Ishikawa (cell line): ENCODE results near the gene POLR2L.

Experiments
- CEBPB ChIP-seq: IDR thresholded peaks from 2 replicates; pipeline ENCODE4 v1.6.1; 2012
- CREB1 ChIP-seq: IDR thresholded peaks from 2 replicates; pipeline ENCODE4 v1.6.1; 2012; ENCODE audit warnings: low read depth
- EGR1 ChIP-seq: IDR thresholded peaks from 2 replicates; pipeline ENCODE4 v1.6.1; 2012
- EP300 ChIP-seq: IDR thresholded peaks from 2 replicates; pipeline ENCODE4 v1.6.1; 2012; ENCODE audit warnings: borderline replicate concordance
- FOXM1 ChIP-seq: IDR thresholded peaks from 2 replicates; pipeline ENCODE4 v1.6.1; 2012; ENCODE audit warnings: low read depth, borderline replicate concordance
- MAX ChIP-seq: IDR thresholded peaks from 2 replicates; pipeline ENCODE4 v1.6.1; 2012
- NFIC ChIP-seq: IDR thresholded peaks from 2 replicates; pipeline ENCODE4 v1.6.1; 2012
- RAD21 ChIP-seq: IDR thresholded peaks from 2 replicates; pipeline ENCODE4 v1.6.1; 2012; ENCODE audit warnings: low read depth
- TAF1 ChIP-seq: IDR thresholded peaks from 2 replicates; pipeline ENCODE4 v1.6.1; 2012; ENCODE audit warnings: low read depth, mild to moderate bottlenecking
- TCF12 ChIP-seq: IDR thresholded peaks from 2 replicates; pipeline ENCODE4 v1.6.1; 2012; ENCODE audit warnings: low read depth
- TEAD4 ChIP-seq: IDR thresholded peaks from 2 replicates; pipeline ENCODE4 v1.6.1; 2012
- USF1 ChIP-seq: IDR thresholded peaks from 2 replicates; pipeline ENCODE4 v1.6.1; 2012
- YY1 ChIP-seq: IDR thresholded peaks from 2 replicates; pipeline ENCODE4 v1.6.1; 2012; ENCODE audit warnings: low read depth
- ZBTB7A ChIP-seq: IDR thresholded peaks from 2 replicates; pipeline ENCODE4 v1.6.1; 2012; ENCODE audit warnings: low read depth
- TF ChIP-seq, protein P1 (sequence below): IDR thresholded peaks from 2 replicates; pipeline ENCODE4 v1.6.1; 2012; ENCODE audit warnings: low read depth, mild to moderate bottlenecking

POLR2L gene

DNA sequence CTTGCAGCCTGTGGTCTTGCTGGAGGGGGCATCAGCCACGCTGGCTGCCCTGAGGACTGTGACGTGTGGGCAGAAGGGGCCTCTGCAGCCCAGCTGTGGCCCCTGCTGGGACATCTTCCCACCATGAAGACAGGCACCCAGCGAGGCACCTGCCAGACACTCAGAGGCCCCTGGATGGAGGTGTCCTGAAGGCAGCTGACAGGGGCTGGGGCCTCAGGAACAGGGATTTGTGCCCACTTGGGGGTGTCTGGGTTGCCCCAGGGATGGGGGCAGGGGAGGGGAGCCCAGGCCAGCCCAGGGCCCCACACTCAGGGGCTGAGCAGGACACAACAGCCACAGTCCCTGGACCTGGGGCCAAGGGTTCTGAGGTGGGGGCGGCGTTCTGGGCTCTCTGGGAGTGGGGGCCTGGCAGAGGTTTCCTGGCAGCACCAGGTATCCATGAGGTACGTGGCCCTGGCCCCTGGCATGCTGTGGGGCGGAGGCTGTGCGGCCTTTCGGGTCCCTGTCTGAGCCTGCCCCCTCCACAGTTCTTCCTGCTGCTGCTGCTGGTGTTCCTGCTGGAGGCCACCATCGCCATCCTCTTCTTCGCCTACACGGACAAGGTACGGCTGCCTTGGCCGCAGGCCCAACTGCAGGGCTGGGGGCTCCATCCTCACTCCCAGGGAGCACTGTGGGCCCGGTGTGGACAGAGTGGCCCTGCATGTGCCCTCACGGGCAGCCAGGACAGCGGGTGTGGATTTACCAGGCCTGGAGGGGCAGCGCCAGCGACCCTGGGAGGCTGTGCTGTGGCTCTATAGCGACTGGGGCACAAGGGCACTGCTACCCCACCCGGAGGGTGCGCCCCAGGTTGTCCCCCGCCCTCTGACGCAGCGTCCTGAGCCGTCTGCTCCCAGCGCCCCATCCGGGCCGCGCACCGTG, 21.8 kb upstream of the POLR2L start:
- no peak for TF ChIP-seq TEAD4
- no peak for TF ChIP-seq EGR1
- no peak for TF ChIP-seq YY1
- no peak for TF ChIP-seq CREB1
- TF ChIP-seq FOXM1, result no peak
- no peak for TF ChIP-seq MAX
- no peak for TF ChIP-seq USF1
- TF ChIP-seq, protein P1, sequence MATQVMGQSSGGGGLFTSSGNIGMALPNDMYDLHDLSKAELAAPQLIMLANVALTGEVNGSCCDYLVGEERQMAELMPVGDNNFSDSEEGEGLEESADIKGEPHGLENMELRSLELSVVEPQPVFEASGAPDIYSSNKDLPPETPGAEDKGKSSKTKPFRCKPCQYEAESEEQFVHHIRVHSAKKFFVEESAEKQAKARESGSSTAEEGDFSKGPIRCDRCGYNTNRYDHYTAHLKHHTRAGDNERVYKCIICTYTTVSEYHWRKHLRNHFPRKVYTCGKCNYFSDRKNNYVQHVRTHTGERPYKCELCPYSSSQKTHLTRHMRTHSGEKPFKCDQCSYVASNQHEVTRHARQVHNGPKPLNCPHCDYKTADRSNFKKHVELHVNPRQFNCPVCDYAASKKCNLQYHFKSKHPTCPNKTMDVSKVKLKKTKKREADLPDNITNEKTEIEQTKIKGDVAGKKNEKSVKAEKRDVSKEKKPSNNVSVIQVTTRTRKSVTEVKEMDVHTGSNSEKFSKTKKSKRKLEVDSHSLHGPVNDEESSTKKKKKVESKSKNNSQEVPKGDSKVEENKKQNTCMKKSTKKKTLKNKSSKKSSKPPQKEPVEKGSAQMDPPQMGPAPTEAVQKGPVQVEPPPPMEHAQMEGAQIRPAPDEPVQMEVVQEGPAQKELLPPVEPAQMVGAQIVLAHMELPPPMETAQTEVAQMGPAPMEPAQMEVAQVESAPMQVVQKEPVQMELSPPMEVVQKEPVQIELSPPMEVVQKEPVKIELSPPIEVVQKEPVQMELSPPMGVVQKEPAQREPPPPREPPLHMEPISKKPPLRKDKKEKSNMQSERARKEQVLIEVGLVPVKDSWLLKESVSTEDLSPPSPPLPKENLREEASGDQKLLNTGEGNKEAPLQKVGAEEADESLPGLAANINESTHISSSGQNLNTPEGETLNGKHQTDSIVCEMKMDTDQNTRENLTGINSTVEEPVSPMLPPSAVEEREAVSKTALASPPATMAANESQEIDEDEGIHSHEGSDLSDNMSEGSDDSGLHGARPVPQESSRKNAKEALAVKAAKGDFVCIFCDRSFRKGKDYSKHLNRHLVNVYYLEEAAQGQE, result no peak
- no peak for TF ChIP-seq EP300
- no peak for TF ChIP-seq CEBPB
- TF ChIP-seq TAF1, result no peak
- TF ChIP-seq RAD21, result no peak
- TF ChIP-seq TCF12, result no peak
- TF ChIP-seq ZBTB7A, result no peak
- TF ChIP-seq NFIC, result no peak

DNA sequence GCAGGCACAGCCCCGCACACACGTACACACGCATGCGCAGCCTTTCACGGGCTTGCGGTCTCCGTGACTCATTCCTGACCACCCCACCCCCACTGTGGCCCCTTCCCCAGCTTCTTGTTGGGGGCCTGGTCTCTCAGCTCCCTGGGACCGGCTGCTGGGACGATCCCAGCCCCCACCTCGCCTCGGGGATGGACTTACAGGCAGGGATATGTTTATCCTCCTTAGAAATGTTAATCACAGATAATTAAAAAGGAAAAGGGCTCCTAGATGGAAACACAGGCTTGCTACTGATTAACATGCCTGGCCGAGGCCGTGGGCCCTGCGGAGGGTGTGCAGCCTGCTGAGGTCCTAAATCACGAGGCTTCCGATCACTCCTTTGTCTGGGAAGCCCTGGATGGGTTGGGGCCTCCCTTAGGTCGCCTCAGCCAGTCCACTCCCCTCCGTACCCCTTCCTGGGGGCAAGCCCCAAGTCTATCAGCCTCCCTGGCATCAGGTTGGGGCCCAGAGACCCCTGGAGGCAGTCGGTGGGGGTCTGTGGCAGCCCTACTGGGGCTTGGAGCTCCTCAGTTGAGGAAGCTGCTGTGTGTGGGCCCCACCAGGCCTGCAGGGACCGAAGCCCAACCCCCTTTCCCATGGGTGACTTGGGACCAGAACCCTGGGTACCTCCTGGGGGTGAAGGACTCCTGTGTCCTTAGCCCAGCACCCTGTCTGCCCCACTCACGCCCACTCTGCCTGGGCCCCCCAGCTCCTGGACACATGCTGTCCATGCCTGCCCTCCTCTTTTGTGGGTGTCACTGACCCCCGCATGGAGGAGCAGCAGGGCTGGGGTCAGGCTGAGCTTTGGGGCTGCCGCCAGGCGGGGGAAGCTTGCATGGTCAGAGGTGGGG, 20.9 kb upstream of the POLR2L start:
- TF ChIP-seq FOXM1 (no peak), NFIC (no peak), MAX (no peak), EGR1 (no peak), RAD21 (no peak), ZBTB7A (no peak), CEBPB (no peak), TEAD4 (no peak)

GRCh38 chr11:862696-863022, 20.3 kb upstream of the POLR2L start:
- TF ChIP-seq CREB1 (no peak), EGR1 (no peak), EP300 (no peak), ZBTB7A (no peak), MAX (no peak)
- TF ChIP-seq, protein P1, result no peak

DNA sequence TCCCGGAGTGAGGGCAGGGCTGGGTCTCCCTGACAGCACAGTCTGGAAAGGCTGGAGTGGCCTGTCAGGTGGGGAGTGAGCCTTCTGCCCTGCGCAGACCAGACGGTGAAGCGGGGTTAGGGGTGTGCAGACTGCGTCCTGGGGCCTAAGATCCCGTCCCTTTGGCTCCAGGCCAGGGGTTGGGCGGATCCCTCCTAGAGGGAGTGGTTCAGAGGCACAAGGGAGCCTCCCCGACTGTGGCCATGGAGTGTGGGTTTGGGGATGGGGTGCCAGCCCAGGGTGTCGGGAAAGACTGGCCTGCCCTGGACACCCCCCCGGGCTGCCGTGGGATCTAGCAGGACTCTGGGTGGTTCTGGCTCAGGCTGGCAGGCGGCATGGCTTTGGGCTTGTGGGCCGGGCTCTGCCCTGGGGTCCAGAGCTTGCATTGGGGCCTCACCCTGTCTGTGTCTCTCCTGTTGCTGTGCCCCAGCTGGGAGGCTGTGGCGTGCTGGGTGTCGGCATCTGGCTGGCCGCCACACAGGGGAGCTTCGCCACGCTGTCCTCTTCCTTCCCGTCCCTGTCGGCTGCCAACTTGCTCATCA, 19.8 kb upstream of the POLR2L start:
- TF ChIP-seq CREB1 (no peak), NFIC (peak; percentile 77)

- TF ChIP-seq TAF1, result no peak
- no peak for TF ChIP-seq EP300
- TF ChIP-seq EGR1, result no peak
- no peak for TF ChIP-seq CEBPB
- no peak for TF ChIP-seq ZBTB7A
- TF ChIP-seq, protein P1, result no peak
- no peak for TF ChIP-seq USF1
- TF ChIP-seq CREB1, result no peak
- no peak for TF ChIP-seq MAX
- TF ChIP-seq TEAD4, result no peak
- no peak for TF ChIP-seq FOXM1
- TF ChIP-seq YY1, result no peak
- TF ChIP-seq TCF12, result no peak
- no peak for TF ChIP-seq NFIC
- TF ChIP-seq RAD21, result no peak
Observed at GRCh38 chr11:861105-861479, 18.8 kb upstream of the POLR2L start.
